Hindlimb muscle (tissue), 1 donor: ENCODE results near the gene MAD1L1. TPM values are rescaled to one million over a fixed set of nuclear protein-coding genes. Genes with fewer than 3 reads are reported as not detected.
A peak's percentile ranks its signal among the peaks of the same experiment; 100 is the strongest.

Source experiments
- DNase-seq: peaks from one replicate; pipeline ENCODE4 v3.0.0-alpha.2; 2013
- polyA plus RNA-seq: library from polyadenylated mRNA; unstranded; fragments of 120-200 nt; gene quantifications from one replicate; pipeline ENCODE4 v1.2.1, GENCODE V29; 2013; ENCODE audit not compliant: insufficient read length

The MAD1L1 gene
- polyA plus RNA-seq, 1 donor = 27.6 TPM

DNA sequence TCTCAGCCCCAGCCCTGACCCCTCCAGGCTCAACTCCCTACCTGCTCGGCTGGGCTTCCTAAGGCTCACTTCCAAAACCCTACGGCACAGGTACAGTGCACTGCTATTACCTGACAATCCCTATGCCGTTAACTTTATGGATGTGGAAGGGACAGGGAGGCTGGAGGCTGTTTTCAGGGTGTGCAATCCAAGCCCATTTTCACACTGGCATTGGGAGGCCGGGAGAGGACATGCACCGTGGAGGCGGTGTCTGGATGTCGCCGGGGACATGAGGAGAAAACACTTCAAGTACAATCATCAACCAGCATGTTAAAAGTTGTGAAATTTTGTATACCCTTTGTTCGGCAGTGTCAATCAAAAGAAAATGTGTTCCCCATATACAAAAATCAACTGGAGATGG is 80.1 kb downstream of the MAD1L1 start:
- no peak for DNase-seq

GRCh38 chr7:2151801-2152612 is 80.7 kb downstream of the MAD1L1 start:
- DNase-seq = no peak

- no peak for DNase-seq
These were observed 81.5 kb downstream of the MAD1L1 start for GRCh38 chr7:2151237-2151636.

- no peak for DNase-seq
These were observed 82.3 kb downstream of the MAD1L1 start for GRCh38 chr7:2150445-2150815.

DNA sequence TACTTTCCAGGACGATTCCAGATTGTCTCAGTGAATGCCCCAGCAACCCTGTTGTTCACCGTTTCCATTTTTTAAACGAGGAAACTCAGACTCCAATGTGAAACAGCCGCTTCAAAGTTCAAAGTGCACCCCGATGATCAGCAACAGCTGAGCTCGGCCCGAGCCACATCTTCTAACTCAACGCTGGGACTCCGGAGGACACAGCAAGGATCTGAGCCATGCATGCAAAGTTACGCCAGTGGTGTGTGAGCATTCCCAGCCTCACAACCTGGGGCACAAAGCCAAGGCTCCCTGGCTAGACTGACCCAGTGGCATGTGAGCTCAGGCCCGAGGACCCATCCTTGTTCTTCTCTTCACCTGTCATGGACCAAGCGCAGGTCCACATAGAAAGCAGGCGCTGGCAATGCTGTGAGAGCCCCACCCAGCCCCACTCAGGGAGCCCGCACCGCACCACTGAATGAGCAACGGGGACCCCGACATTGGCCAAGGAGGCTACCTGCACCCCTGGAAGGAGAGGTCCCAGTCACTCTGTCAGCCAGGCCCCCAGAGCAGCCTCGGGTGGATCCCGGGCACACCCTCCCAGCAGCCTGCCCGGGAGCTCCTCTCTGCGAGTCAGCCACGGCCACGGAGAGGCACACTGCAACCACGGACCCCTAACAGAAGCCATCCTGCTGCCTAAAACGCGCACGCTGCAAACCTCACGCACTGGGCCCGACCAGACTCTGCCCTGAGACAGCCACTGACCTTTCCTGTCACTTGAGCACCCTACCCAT is 82.9 kb downstream of the MAD1L1 start:
- no peak for DNase-seq

- DNase-seq = no peak
These were observed 83.9 kb downstream of the MAD1L1 start for GRCh38 chr7:2148814-2149213.

GRCh38 chr7:2148189-2148588 is 84.6 kb downstream of the MAD1L1 start:
- DNase-seq = no peak

- DNase-seq = no peak
These were observed 85.9 kb downstream of the MAD1L1 start for GRCh38 chr7:2146676-2147472.

DNA sequence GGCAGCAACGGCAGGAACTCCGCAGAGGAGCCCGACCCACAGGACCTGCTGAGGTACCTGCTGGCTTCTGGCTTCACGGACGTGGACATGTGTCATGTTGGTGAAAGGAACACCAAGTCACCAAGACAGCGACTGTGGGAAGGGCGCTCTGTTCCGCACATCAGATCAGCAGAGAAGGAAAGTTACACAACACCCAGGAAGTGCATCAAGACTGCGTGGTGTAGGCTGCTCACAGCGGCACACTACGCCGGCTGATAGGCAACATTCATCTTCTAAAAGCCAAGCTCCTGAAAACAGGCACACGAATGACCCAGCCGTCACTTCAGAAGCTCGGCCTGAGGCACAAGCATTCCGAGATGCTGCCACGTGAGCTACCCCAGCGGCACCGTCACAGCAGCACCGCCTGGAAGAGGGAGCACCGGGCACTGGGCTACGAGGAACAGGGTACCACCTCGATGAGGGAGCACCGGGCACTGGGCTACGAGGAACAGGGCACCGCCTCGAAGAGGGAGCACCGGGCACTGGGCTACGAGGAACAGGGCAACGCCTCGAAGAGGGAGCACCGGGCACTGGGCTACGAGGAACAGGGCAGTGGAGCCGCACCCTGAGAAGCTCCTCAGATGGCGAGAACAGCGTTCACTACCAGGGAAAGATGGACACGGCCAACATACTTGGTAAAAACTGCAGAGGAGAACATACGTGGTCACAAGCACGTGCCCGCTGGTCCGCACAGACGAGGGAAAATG is 86.7 kb downstream of the MAD1L1 start:
- no peak for DNase-seq

DNA sequence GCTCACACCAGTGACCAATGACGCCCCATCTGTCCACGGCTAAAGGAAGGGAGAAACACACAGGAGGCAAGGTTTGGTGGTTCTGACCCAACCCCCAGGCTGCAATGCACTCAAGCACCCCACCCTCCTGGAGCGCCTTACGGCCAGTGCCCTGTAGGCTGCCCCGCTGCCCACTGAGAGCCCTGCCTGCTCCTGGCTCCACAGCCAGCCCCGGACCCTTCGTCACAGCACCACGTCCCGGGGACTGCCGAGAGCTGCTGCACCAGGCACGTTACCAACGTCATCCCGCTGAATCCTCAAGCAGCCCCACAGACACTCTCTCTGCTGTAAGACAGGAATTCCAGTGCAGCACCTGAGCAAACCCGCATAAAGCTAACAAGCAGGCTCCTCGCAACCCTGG is 87.8 kb downstream of the MAD1L1 start:
- no peak for DNase-seq

- DNase-seq = no peak
These were observed 88.7 kb downstream of the MAD1L1 start for GRCh38 chr7:2143981-2144595.

GRCh38 chr7:2143450-2143849 is 89.3 kb downstream of the MAD1L1 start:
- no peak for DNase-seq

GRCh38 chr7:2142386-2142785 is 90.4 kb downstream of the MAD1L1 start:
- no peak for DNase-seq

GRCh38 chr7:2141651-2142050 is 91.1 kb downstream of the MAD1L1 start:
- DNase-seq = no peak

GRCh38 chr7:2141021-2141410 is 91.7 kb downstream of the MAD1L1 start:
- DNase-seq = no peak

DNA sequence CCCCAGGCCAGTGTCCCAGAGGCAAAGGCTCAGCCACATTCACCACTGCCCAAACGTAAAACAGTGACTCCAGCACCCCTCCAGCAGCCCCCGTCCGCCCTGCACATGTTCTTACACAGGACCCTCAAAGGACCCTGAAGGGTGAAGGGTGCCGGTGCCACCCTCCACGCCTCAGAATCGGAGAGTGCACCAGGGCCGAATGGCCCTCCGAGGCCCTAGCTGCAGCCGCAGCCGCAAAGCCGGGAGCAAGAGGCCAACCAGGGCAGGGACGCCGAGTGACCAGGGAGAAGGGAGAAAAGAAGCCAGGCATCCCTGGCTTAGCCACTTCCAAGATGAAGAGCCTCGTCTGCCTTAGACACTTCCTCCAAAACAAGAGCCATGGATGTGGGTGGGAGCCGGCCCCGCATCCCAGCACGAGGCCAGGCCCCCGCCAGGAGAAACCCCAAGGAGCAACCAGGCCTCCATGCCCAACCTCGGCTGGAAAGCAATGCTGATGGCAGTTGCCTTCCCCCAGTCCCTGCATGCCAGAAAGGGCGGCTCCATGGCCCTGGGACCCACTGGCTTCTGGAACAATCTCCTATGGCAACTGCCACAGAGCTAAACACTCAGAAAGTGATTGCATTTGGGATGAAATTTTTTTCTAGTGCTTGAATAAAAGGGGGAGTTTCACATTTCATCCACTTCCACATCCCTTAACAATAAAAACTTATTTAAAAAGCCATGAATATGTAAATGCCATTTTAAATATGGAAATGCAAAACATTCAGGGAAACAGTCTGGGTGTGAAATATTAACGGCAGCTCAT is 92.3 kb downstream of the MAD1L1 start:
- no peak for DNase-seq

GRCh38 chr7:2139004-2139699 is 93.6 kb downstream of the MAD1L1 start:
- peak; percentile 59 for DNase-seq

DNA sequence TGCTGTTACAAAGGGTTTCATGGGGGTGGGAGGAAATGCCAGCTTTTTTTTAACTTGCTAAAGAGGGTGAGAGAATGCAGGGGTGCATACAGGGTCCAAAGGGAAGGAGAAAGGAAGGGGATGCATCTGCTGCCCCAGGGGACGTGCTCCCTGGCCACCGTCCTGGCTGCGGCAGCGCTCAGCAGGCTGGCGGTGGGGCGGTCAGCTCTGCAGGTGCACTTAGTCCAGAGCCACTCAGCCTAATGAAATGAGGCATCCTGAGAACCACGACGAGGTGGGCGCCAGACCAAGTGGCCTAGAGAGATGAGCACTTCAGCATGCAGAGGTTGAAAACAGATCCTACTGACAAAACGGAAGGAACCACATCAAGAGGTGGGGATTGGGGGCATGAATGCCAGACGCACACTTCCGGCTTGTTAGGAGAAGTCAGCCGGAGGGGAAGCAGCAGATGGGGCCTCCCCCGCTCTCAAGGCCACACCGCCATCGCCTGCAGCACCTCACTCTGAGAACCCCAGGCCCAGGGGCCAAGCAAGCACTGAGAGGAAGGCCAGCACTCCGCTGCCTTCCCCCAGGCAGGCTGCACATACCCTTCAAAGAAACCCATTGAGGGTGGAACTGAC is 94.5 kb downstream of the MAD1L1 start:
- DNase-seq = no peak

GRCh38 chr7:2134740-2135139 is 98.0 kb downstream of the MAD1L1 start:
- DNase-seq = no peak

- DNase-seq = no peak
These were observed 100.5 kb downstream of the MAD1L1 start for GRCh38 chr7:2132243-2132642.
